H1 (cell line): ENCODE results near the gene FAM120B. TPM values are rescaled to one million over a fixed set of nuclear protein-coding genes. Genes with fewer than 3 reads are reported as not detected.

ENCODE experiments used
- CTCF ChIA-PET: fragments of 300-600 bp; sonication (Branson Sonifier 250); formaldehyde crosslinking; loops from one replicate; lab custom pipeline; 2021; ENCODE audit not compliant: partially characterized antibody; lab: Charles Lee
- POLR2A ChIA-PET: fragments of 300-600 bp; sonication (Branson Sonifier 250); formaldehyde crosslinking; loops from one replicate; lab custom pipeline; 2021; ENCODE audit warnings: inconsistent platforms; ENCODE audit not compliant: partially characterized antibody; lab: Charles Lee
- DNase-seq, 2 experiments: peaks; one replicate each; pipeline versions ENCODE4 v3.0.0 to v3.0.0-alpha.2; 2010 to 2022; ENCODE audit warnings: low spot score in 2 of 2, low read depth in 1 of 2, mixed read lengths in 1 of 2
- FAIRE-seq: peaks from 2 replicates; lab custom pipeline; 2011; peaks lifted over from hg19 to GRCh38; lab: Jason Lieb, UNC
- H2AFZ ChIP-seq: 2 replicates; pipeline ENCODE4 v1.8.1; 2012; ENCODE audit warnings: low read length, inconsistent platforms
- H2AK5ac ChIP-seq: 2 replicates; pipeline ENCODE4 v1.6.1; 2013; ENCODE audit warnings: low read depth, low read length
- H2BK120ac ChIP-seq: replicated peaks from 2 replicates; pipeline ENCODE3; 2013; ENCODE audit warnings: low read depth, low read length, inconsistent platforms
- H2BK12ac ChIP-seq: 2 replicates; pipeline ENCODE4 v1.6.1; 2013; ENCODE audit warnings: low read depth, low read length
- H2BK15ac ChIP-seq: 2 replicates; pipeline ENCODE4 v1.6.1; 2013; ENCODE audit warnings: low read length
- H2BK20ac ChIP-seq: 2 replicates; pipeline ENCODE4 v1.6.1; 2013; ENCODE audit warnings: low read length
- H2BK5ac ChIP-seq: 2 replicates; pipeline ENCODE4 v1.6.1; 2013; ENCODE audit warnings: low read depth, low read length
- H3K14ac ChIP-seq: 2 replicates; pipeline ENCODE4 v1.6.1; 2013; ENCODE audit warnings: inconsistent platforms; ENCODE audit not compliant: insufficient read length
- H3K18ac ChIP-seq: 2 replicates; pipeline ENCODE4 v1.6.1; 2013; ENCODE audit warnings: low read length; ENCODE audit errors: extremely low read depth
- H3K23ac ChIP-seq: 2 replicates; pipeline ENCODE4 v1.6.1; 2013; ENCODE audit warnings: inconsistent platforms; ENCODE audit not compliant: insufficient read length
- H3K23me2 ChIP-seq: 2 replicates; pipeline ENCODE4 v1.6.1; 2013; ENCODE audit warnings: low read depth, low read length
- H3K27ac ChIP-seq: 2 replicates; pipeline ENCODE4 v1.6.1; 2011; ENCODE audit warnings: low read depth, low read length, inconsistent platforms
- H3K27me3 ChIP-seq, 4 experiments: replicated peaks in 1 of 4; 1 replicate in 1 of 4; 2 replicates in 3 of 4; pipeline versions ENCODE4 v1.6.1 to v1.8.1; 2011 to 2013; ENCODE audit warnings: low read length in 3 of 4, mild to moderate bottlenecking in 3 of 4, inconsistent platforms in 2 of 4, mixed read lengths in 2 of 4, moderate library complexity in 1 of 4; ENCODE audit not compliant: control insufficient read depth in 3 of 4, insufficient read depth in 3 of 4; ENCODE audit errors: extremely low read depth in 1 of 4
- H3K36me3 ChIP-seq, 4 experiments: 2 replicates each; pipeline versions ENCODE4 v1.6.1 to v1.8.1; 2011 to 2013; ENCODE audit warnings: mild to moderate bottlenecking in 4 of 4, low read length in 3 of 4, moderate library complexity in 2 of 4, control low read depth in 1 of 4, inconsistent platforms in 1 of 4; ENCODE audit not compliant: insufficient read depth in 4 of 4, control insufficient read depth in 2 of 4
- H3K4ac ChIP-seq: replicated peaks from 2 replicates; pipeline ENCODE3; 2013; ENCODE audit warnings: low read length, low read depth, mixed read lengths, inconsistent platforms; ENCODE audit not compliant: insufficient read length
- H3K4me1 ChIP-seq, 4 experiments: replicated peaks in 1 of 4; 1 replicate in 1 of 4; 2 replicates in 3 of 4; pipeline versions ENCODE4 v1.6.1 to v1.8.1; 2011 to 2013; ENCODE audit warnings: low read length in 3 of 4, inconsistent platforms in 2 of 4, mixed read lengths in 1 of 4; ENCODE audit not compliant: insufficient read depth in 4 of 4, control insufficient read depth in 3 of 4
- H3K4me2 ChIP-seq, 2 experiments: 2 replicates each; pipeline versions ENCODE4 v1.6.1 to v1.8.1; 2011 to 2013; ENCODE audit warnings: low read depth in 2 of 2, low read length in 2 of 2, control low read depth in 1 of 2, inconsistent platforms in 1 of 2, mild to moderate bottlenecking in 1 of 2; ENCODE audit not compliant: insufficient read depth in 1 of 2
- H3K4me3 ChIP-seq, 4 experiments: fragments of 200-600, 300-600 bp in 1 of 4; sonication (generic), shearing (Covaris generic), sonication (Bioruptor Twin) in 1 of 4; 2 replicates each; pipeline versions ENCODE4 v1.5.1 to v1.8.1; 2011 to 2016; ENCODE audit warnings: low read length in 4 of 4, low read depth in 3 of 4, control low read depth in 2 of 4, inconsistent platforms in 2 of 4, mild to moderate bottlenecking in 2 of 4, mixed read lengths in 1 of 4, moderate library complexity in 1 of 4; ENCODE audit not compliant: insufficient read depth in 2 of 4; ENCODE audit errors: extremely low read depth in 1 of 4
- H3K56ac ChIP-seq: replicated peaks from 2 replicates; pipeline ENCODE3; 2013; ENCODE audit warnings: low read depth, mild to moderate bottlenecking, mixed read lengths, low read length, inconsistent platforms; ENCODE audit not compliant: insufficient read length
- H3K79me1 ChIP-seq: 2 replicates; pipeline ENCODE4 v1.6.1; 2013; ENCODE audit warnings: low read depth, low read length, control low read depth
- H3K79me2 ChIP-seq, 2 experiments: 2 replicates each; pipeline versions ENCODE4 v1.6.1 to v1.8.1; 2012 to 2013; ENCODE audit warnings: low read length in 2 of 2, mild to moderate bottlenecking in 2 of 2, inconsistent platforms in 1 of 2; ENCODE audit not compliant: insufficient read depth in 2 of 2, control insufficient read depth in 1 of 2
- H3K9ac ChIP-seq, 4 experiments: replicated peaks in 1 of 4; 1 replicate in 1 of 4; 2 replicates in 3 of 4; pipeline versions ENCODE4 v1.6.1 to v1.8.1; 2011 to 2013; ENCODE audit warnings: low read depth in 3 of 4, low read length in 3 of 4, control low read depth in 2 of 4, mild to moderate bottlenecking in 2 of 4, moderate library complexity in 2 of 4, inconsistent platforms in 1 of 4; ENCODE audit errors: extremely low read depth in 1 of 4
- H3K9me3 ChIP-seq, 2 experiments: 2 replicates each; pipeline versions ENCODE4 v1.6.1 to v1.8.1; 2012 to 2013; ENCODE audit warnings: mild to moderate bottlenecking in 2 of 2, moderate library complexity in 2 of 2, control low read depth in 1 of 2, inconsistent platforms in 1 of 2, low read depth in 1 of 2, low read length in 1 of 2, mixed read lengths in 1 of 2; ENCODE audit not compliant: insufficient read depth in 2 of 2
- H4K20me1 ChIP-seq, 2 experiments: replicated peaks in 1 of 2; 2 replicates each; pipeline versions ENCODE3 to v1.8.1; 2011 to 2013; ENCODE audit warnings: inconsistent platforms in 2 of 2, low read length in 2 of 2, mild to moderate bottlenecking in 1 of 2; ENCODE audit not compliant: insufficient read depth in 2 of 2, control insufficient read depth in 1 of 2
- H4K5ac ChIP-seq: 2 replicates; pipeline ENCODE4 v1.6.1; 2013; ENCODE audit warnings: low read length, low read depth, mixed read lengths, inconsistent platforms; ENCODE audit not compliant: insufficient read length
- H4K8ac ChIP-seq: 2 replicates; pipeline ENCODE4 v1.8.0; 2013; ENCODE audit warnings: mild to moderate bottlenecking, moderate library complexity, low read length, inconsistent platforms; ENCODE audit not compliant: insufficient read depth; ENCODE audit errors: extremely low read depth
- H4K91ac ChIP-seq: replicated peaks from 2 replicates; pipeline ENCODE3; 2013; ENCODE audit warnings: low read length, mixed read lengths, inconsistent platforms; ENCODE audit not compliant: insufficient read length
- BRCA1 ChIP-seq: IDR thresholded peaks from 2 replicates; pipeline ENCODE4 v1.6.1; 2012; ENCODE audit warnings: low read depth, low read length, improper control_type of control experiment
- CBX8 ChIP-seq: fragments of 300-800, 300-1000 bp; sonication (generic); IDR thresholded peaks from 2 replicates; pipeline ENCODE4 v1.7.1; 2016; ENCODE audit warnings: low read depth, low read length, borderline replicate concordance
- CEBPB ChIP-seq: IDR thresholded peaks from 2 replicates; pipeline ENCODE4 v1.6.1; 2012; ENCODE audit warnings: low read depth, low read length
- EZH2 ChIP-seq: fragments of 200-600 bp; sonication (generic); IDR thresholded peaks from 2 replicates; pipeline ENCODE4 v1.7.1; 2012; ENCODE audit warnings: low read depth, mild to moderate bottlenecking, moderate library complexity, low read length, inconsistent platforms; ENCODE audit not compliant: severe bottlenecking
- MAX ChIP-seq: IDR thresholded peaks from 2 replicates; pipeline ENCODE4 v1.6.1; 2012; ENCODE audit warnings: inconsistent platforms
- RXRA ChIP-seq: IDR thresholded peaks from 2 replicates; pipeline ENCODE4 v1.6.1; 2011; ENCODE audit warnings: low read depth, mild to moderate bottlenecking, low read length, moderate library complexity; ENCODE audit not compliant: insufficient read depth
- SUZ12 ChIP-seq: fragments of 200-600 bp; sonication (generic); IDR thresholded peaks from 2 replicates; pipeline ENCODE4 v1.6.1; 2012; ENCODE audit warnings: mild to moderate bottlenecking, inconsistent platforms, low read length, moderate library complexity, mixed read lengths
- ZNF274 ChIP-seq: IDR thresholded peaks from 2 replicates; pipeline ENCODE4 v1.7.0; 2012; ENCODE audit warnings: low read length, borderline replicate concordance; ENCODE audit errors: extremely low read depth
- WGBS, 2 experiments: shearing (Covaris generic) in 1 of 2; methylation state at CpG; one replicate each; pipeline versions ENCODE4 v1.1.6 to v1.1.7; 2013 to 2015; ENCODE audit warnings: low lambda C conversion rate in 2 of 2, mixed read lengths in 2 of 2, inconsistent platforms in 1 of 2, low coverage in 1 of 2, missing lambda C conversion rate in 1 of 2; ENCODE audit not compliant: insufficient replicate concordance in 2 of 2, insufficient coverage in 1 of 2, insufficient read length in 1 of 2; ENCODE audit errors: extremely low coverage in 1 of 2, missing lambda C conversion rate in 1 of 2; 5-methylcytosine and 5-hydroxymethylcytosine counted together
- polyA plus RNA-seq, 7 experiments: library from polyadenylated mRNA; depleted of rRNA in 3 of 7; stranded (reverse) in 5 of 7; unstranded in 2 of 7; fragments of >200 nt in 5 of 7; fragments of 200-250 nt in 2 of 7; gene quantifications; 1 replicate in 5 of 7; 2 replicates in 1 of 7; 4 replicates in 1 of 7; pipeline versions ENCODE4 v1.2.1 to v1.2.3, GENCODE V29; 2011 to 2013; ENCODE audit warnings: missing spikeins in 2 of 7, mixed read lengths in 2 of 7
- total RNA-seq: library from RNA; stranded (reverse); fragmentation: NEBNext Ultra II Directional; extraction: Animal tissue kit (Norgen Biotek cat#: 25700); gene quantifications from 2 replicates; pipeline ENCODE4 v1.2.1, GENCODE V29; 2021

Gene FAM120B
- total and polyA plus RNA-seq, 2 of the 8 experiments (the other 6 are each of a cell fraction or from before 2014, with no cell fraction given): 5.1 to 12.5 TPM

- Histone ChIP-seq H4K91ac (no peak overlapping the region), H3K79me2 (no peaks in the 10 kb centered on the region), H3K27ac (no peak overlapping the region), H3K9me3 (no peaks in the 10 kb centered on the region), H3K4me3 (no peak overlapping the region), H3K9ac (no peak overlapping the region), H4K8ac (no peak overlapping the region), H2BK5ac (no peak overlapping the region), H3K23ac (no peak overlapping the region), H2BK20ac (no peak overlapping the region), H2BK120ac (no peak overlapping the region), H3K79me1 (no peaks in the 10 kb centered on the region), H3K4me2 (no peak overlapping the region), H3K14ac (no peak overlapping the region), H4K20me1 (no peaks in the 10 kb centered on the region), H4K5ac (no peak overlapping the region), H3K56ac (no peak overlapping the region), H3K27me3 (no peaks in the 10 kb centered on the region), H3K4ac (no peak overlapping the region), H3K4me1 (peaks cover 0 to 5% (median 3%) of the 10 kb centered on the region in 4 experiments; a peak in 3 of 7 replicates), H2AK5ac (no peak overlapping the region), H2BK15ac (no peak overlapping the region), H3K23me2 (no peaks in the 10 kb centered on the region), H3K36me3 (no peaks in the 10 kb centered on the region), H3K18ac (no peak overlapping the region), H2AFZ (no peak overlapping the region), H2BK12ac (no peak overlapping the region)
- WGBS, 2 experiments: 80% methylated on average over 7 of the region's 7 CpGs; no CpG with 5 or more reads in 1 of the 2 experiments
- CTCF ChIA-PET: interaction anchor here (0.6 kb wide), 1 partner anchor 123 kb away, joined by 3 read pairs; no protein-coding TSS in a partner anchor
- no peak for FAIRE-seq
- TF ChIP-seq BRCA1 (no peak), MAX (no peak), SUZ12 (no peak), ZNF274 (no peak), CEBPB (no peak), CBX8 (no peak), EZH2 (no peak), RXRA (no peak)
- POLR2A ChIA-PET: interaction anchor here (4.8 kb wide), 1 partner anchor 17 kb away, joined by 17 read pairs; the partner anchor contains the start of gene DLL1
- DNase-seq: no peak
These were observed 32.9 kb upstream of the FAM120B start for GRCh38 chr6:170273681-170274080.
